A673 (cell line): ENCODE data around the gene AGAP2.

Experiments
- EZH2 ChIP-seq: fragments of 200-600 bp; sonication (generic); IDR thresholded peaks from 2 replicates; pipeline ENCODE4 v1.6.1; 2017; ENCODE audit warnings: borderline replicate concordance, low read depth, mild to moderate bottlenecking, mixed read lengths, antibody characterized with exemption, low read length; ENCODE audit not compliant: poor library complexity, severe bottlenecking
- TF ChIP-seq, protein P1 (sequence below): fragments of 300-800, 200-600 bp; sonication (generic); conservative IDR thresholded peaks from 2 replicates; pipeline ENCODE4 v1.5.1; 2017; ENCODE audit warnings: low read depth, mild to moderate bottlenecking, antibody characterized with exemption, low read length, moderate library complexity, mixed read lengths

DNA sequence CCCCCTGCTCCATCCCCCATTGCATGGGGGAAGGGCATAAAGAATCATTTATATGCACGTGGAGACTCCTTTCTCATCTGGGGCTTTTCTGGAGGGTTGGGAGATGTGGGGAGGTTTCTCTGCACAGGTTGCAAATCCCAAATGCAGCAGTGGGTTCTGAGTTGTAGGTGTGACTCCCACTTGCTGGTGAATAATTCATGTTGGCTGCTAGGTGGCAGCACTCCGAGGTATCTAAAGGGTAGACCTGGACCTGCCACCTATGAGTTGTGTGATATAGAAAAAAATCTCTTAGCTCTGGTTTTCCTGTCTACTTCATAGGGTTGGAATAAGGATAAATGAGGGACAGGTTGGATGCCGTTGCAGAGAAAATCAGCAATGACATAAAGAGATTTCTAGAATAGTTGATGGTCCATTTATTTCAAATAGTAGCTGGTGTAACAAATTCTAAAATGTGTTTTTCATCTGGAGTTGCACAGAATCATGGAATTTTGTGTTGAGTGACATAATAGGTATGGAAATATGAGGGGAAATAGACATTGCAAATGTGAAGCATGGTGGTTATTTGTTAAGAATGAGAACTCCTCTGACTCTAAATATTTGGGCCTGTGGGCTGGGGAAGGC, 20.9 kb upstream of the AGAP2 start:
- TF ChIP-seq, protein P1, sequence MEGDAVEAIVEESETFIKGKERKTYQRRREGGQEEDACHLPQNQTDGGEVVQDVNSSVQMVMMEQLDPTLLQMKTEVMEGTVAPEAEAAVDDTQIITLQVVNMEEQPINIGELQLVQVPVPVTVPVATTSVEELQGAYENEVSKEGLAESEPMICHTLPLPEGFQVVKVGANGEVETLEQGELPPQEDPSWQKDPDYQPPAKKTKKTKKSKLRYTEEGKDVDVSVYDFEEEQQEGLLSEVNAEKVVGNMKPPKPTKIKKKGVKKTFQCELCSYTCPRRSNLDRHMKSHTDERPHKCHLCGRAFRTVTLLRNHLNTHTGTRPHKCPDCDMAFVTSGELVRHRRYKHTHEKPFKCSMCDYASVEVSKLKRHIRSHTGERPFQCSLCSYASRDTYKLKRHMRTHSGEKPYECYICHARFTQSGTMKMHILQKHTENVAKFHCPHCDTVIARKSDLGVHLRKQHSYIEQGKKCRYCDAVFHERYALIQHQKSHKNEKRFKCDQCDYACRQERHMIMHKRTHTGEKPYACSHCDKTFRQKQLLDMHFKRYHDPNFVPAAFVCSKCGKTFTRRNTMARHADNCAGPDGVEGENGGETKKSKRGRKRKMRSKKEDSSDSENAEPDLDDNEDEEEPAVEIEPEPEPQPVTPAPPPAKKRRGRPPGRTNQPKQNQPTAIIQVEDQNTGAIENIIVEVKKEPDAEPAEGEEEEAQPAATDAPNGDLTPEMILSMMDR = peak; percentile 50
- no peak for TF ChIP-seq EZH2
